ENCODE results near the gene OR6S1.

- TF ChIP-seq CTCF (IDR thresholded peaks at IDR 0.05; ENCODE audit: low read depth, low read length, poor library complexity, severe bottlenecking) (no peak), EZH2phosphoT487 (IDR thresholded peaks at IDR 0.05; ENCODE audit: borderline replicate concordance, low read length) (no peak)
Measured at GRCh38 chr14:20645481-20645880, 4.0 kb upstream of the OR6S1 start.

All from DOHH2 (cell line).